K562 (cell line): ENCODE data around the gene POMP. TPM values are rescaled to one million over a fixed set of nuclear protein-coding genes. Genes with fewer than 3 reads are reported as not detected.
A peak's percentile ranks its signal among the peaks of the same experiment; 100 is the strongest.

Source experiments
- JUND ChIP-seq, 2 experiments: IDR thresholded peaks; 2 replicates in 1 of 2; 3 replicates in 1 of 2; pipeline ENCODE4 v1.6.1; 2011; ENCODE audit warnings: borderline replicate concordance in 2 of 2, low read depth in 2 of 2, low read length in 2 of 2, improper control_type of control experiment in 1 of 2, missing biosample characterization in 1 of 2, missing genetic modification characterization in 1 of 2, missing genetic modification reagents in 1 of 2
- MAFG ChIP-seq: fragments of 450-650 bp; conservative IDR thresholded peaks from 2 replicates; pipeline ENCODE4 v1.6.1; 2016; ENCODE audit warnings: missing genetic modification characterization, missing compliant biosample characterization
- SMAD4 ChIP-seq: fragments of 250-450 bp; sonication (Bioruptor Pico); conservative IDR thresholded peaks from 2 replicates; pipeline ENCODE4 v1.8.0; 2021; ENCODE audit warnings: inconsistent platforms, mild to moderate bottlenecking, moderate library complexity
- ZBTB5 ChIP-seq: fragments of 450-650 bp; IDR thresholded peaks from 2 replicates; pipeline ENCODE4 v1.6.1; 2017; ENCODE audit warnings: antibody characterized with exemption
- polyA plus RNA-seq, 8 experiments: library from polyadenylated mRNA; depleted of rRNA in 4 of 8; stranded (reverse) in 5 of 8; unstranded in 3 of 8; fragments of >200 nt; fragmentation: Nextera tagmentation in 2 of 8; fragmentation: Illumina TruSeq in 1 of 8; extraction: Ambion mirVana in 2 of 8; extraction: Trizol in 1 of 8; gene quantifications; 2 replicates each; pipeline versions ENCODE4 v1.2.1 to v1.2.3, GENCODE V29; 2011 to 2014; ENCODE audit warnings: inconsistent platforms in 1 of 8, missing spikeins in 1 of 8
- total RNA-seq, 7 experiments: library from RNA; depleted of rRNA in 6 of 7; stranded (reverse); fragments of >200 nt in 6 of 7; fragmentation: Illumina TruSeq in 2 of 7; extraction: Trizol in 2 of 7; gene quantifications; 2 replicates each; pipeline versions ENCODE4 v1.2.1 to v1.2.3, GENCODE V29; 2011 to 2021; ENCODE audit warnings: low replicate concordance in 1 of 7
- TF ChIP-seq, protein P1 (sequence below): fragments of 450-650 bp; IDR thresholded peaks from 2 replicates; pipeline ENCODE4 v1.7.1; 2018; ENCODE audit warnings: mild to moderate bottlenecking, low read depth; ENCODE audit not compliant: partially characterized antibody

The POMP gene
- total and polyA plus RNA-seq, 9 of the 15 experiments (the other 6 are each of a cell fraction or from before 2014, with no cell fraction given): 69.2 to 647 (median 118) TPM

- no peak for TF ChIP-seq ZBTB5
- TF ChIP-seq JUND (IDR thresholded peaks at IDR 0.05; ENCODE audit: borderline replicate concordance, low read depth, low read length): peak; percentile 35; the same call in 1 of the 2 replicates
- peak; percentile 74; the same call in 2 of the 3 replicates for TF ChIP-seq JUND (tag; IDR thresholded peaks at IDR 0.05; ENCODE audit: borderline replicate concordance, low read depth, low read length)
- TF ChIP-seq, protein P1, sequence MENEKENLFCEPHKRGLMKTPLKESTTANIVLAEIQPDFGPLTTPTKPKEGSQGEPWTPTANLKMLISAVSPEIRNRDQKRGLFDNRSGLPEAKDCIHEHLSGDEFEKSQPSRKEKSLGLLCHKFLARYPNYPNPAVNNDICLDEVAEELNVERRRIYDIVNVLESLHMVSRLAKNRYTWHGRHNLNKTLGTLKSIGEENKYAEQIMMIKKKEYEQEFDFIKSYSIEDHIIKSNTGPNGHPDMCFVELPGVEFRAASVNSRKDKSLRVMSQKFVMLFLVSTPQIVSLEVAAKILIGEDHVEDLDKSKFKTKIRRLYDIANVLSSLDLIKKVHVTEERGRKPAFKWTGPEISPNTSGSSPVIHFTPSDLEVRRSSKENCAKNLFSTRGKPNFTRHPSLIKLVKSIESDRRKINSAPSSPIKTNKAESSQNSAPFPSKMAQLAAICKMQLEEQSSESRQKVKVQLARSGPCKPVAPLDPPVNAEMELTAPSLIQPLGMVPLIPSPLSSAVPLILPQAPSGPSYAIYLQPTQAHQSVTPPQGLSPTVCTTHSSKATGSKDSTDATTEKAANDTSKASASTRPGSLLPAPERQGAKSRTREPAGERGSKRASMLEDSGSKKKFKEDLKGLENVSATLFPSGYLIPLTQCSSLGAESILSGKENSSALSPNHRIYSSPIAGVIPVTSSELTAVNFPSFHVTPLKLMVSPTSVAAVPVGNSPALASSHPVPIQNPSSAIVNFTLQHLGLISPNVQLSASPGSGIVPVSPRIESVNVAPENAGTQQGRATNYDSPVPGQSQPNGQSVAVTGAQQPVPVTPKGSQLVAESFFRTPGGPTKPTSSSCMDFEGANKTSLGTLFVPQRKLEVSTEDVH: no peak
- no peak for TF ChIP-seq SMAD4
- TF ChIP-seq MAFG (tag): peak; percentile 93
Measured at GRCh38 chr13:28707629-28708427, 48.9 kb downstream of the POMP start (continued).
